Stimulated activated CD8-positive, alpha-beta memory T cell treated with anti-CD3 and anti-CD28 coated beads, Interleukin-12 subunit alpha, Interleukin-12 subunit beta, amount 100 ng/mL, for 4 hours (primary cell): ENCODE data around the gene POLR1G.

ENCODE experiments used
- DNase-seq: peaks from one replicate; pipeline ENCODE4 v3.0.0-alpha.2; 2020; ENCODE audit warnings: low read depth

Gene POLR1G

DNA sequence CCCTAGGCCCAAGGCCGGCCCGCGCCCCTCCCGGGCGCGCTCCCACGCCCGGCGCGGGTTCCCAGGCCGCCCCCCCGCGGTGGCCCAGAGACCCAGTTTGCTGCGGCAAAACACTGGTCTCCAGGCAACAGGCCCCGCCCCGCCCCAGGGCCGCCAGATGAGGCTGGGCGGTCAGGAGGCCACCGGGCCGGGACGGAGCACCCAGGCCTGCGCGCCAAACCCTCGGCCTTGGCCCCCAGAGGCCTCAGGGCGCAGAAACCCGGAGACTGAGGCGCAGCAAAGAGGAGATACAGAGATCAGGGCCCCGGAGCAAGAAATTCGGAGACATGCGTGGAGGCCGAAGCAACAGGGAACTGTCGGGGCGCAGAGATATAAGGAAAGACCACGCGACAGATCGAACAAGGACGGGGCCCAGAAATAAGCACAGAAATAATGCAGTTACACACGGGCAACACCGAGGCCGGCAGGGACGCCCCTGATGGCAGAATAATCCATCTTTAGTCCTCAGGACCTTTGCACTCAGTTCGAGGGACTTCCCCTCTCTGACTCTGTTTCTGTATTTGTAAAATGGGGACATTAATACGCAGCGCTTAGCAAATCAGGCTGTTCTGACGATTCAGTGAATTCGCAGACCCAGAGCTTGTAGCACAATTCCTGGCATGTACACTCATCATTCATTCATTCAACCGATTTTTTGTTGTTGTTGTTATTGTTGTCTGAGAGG is 38.0 kb downstream of the POLR1G start:
- peak; percentile 64 for DNase-seq

DNA sequence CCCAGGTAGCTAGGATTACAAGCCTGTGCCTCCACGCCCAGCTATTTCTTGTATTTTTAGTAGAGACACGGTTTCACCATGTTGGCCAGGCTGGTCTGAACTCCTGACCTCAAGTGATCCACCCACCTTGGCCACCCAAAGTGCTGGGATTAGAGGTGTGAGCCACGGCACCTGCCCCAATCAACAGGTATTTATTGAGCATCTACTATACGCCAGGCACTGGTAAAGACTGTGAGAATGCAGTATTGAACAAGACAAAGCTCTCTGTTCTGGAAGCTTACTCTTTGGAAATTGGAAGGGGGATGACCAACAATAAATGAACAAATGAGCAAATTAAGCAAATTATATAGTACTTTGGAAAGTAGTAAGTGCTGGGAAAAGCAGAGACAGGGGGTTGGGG is 38.7 kb downstream of the POLR1G start:
- no peak for DNase-seq

DNA sequence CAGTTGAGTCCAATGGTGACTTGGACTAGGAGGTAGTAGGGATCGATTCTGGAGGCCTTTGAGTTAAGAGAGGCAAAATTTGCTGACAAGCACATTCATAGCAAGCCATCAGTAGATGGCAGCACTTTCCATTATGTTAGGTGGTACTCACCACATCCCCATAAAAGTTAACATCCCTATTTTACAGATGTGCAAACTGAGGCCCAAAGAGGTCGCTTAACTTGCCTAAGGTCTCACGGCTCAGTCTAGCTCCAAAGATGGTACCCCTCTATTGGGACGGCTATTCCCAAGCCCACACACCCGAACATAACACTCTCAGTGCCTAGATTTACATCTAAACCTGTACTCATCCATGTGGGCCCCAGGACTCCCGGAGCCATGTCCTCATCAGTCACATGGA is 39.9 kb downstream of the POLR1G start:
- DNase-seq, result no peak

DNA sequence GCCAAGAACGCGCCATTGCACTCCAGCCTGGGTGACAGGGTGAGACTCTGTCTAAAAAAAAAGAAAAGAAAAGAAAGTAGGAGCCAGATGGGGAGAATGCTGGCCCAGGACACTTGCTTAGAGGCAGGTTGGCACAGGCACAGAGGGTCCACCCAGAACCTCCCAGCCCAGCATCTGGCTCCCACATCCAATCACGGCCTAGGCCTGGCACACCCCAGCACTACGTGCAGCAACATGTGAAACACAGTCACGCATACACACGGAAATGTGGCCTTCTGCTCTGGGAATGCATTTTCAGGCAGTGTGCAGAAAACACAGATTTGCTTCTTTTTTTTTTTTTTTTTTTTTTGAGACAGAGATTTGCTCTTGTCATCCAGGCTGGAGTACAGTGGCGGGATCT is 40.5 kb downstream of the POLR1G start:
- DNase-seq, result no peak

DNA sequence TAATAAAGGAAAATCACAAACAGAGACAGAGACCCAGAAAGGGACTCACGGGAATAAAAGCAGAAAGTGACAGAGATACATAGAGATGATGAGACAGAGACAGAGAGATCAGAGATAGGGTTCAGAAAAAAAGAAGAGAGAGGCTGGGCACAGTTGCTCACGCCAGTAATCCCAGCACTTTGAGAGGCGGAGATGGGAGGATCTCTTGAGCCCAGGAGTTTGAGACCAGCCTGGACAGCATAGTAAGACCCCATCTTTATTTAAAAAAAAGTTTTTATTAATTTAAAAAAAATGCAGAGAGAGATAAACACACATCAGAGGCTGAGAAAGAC is 41.9 kb downstream of the POLR1G start:
- DNase-seq, result no peak

DNA sequence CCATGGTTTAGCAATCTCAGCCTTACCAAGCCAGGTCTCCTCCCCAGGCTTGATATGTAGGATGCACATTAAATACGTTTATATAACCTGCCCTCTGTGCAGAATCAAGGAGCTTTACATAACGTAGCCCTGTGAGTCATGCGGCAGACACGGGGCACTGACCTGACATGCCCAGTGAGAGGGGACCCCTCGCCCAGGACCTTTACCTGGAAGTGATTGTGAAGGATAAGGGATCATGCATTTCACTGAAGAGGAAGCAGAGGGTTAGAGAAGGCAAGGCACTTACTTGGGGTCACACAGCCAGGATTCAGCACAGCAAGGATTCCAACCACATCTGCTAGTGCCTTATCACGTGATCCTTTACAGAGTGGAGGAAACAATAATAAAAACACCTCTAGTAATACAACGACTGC is 42.4 kb downstream of the POLR1G start:
- no peak for DNase-seq

DNA sequence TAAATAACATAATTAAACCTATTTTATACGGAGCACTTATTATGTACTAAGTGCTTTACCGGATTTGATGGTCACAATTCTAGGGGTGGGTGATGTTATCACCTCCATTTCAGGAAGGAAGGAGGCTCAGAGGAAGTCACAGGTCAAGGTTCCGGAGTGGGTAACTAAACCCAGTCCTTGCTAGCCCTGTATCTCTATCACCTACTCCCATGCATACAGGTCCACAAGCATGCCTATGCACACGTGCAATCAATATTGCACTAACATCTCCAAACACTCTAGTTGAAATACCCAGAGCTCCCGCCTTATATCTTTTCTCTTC is 43.5 kb downstream of the POLR1G start:
- no peak for DNase-seq

DNA sequence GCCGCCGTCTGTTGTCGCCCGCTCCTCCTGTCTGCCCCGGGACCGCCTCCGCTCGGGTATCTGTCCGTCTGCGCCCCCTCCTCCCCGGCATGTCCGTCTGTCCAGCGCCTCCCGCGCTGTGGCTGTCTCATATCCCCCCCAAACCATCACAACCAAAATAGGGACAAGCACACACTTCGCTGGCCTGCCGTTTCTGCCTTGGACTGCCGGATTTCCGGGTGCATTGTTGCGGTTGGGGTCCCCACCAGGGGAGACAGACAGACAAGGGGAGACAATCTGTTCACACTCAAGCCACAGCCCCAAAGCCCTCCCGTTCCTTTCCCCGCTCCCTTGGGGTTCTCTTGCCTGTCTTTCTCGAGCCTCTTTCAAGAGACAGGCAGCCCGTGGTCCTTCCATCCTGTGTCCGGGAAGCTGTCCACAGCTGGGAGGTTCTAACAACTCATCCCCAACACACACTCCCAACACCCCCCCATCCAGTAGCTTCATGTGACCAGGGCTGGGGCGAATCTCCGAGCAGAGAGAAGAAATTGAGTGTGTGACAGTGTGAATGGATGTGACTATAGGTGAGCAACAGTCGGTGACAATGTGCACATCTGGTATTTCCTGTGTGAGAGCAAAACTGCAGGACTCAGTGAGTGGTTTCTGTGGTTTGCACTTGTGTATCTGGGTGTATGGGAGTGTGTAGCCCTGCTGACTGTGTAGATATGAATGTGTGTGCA is 44.8 kb downstream of the POLR1G start:
- DNase-seq, result no peak

DNA sequence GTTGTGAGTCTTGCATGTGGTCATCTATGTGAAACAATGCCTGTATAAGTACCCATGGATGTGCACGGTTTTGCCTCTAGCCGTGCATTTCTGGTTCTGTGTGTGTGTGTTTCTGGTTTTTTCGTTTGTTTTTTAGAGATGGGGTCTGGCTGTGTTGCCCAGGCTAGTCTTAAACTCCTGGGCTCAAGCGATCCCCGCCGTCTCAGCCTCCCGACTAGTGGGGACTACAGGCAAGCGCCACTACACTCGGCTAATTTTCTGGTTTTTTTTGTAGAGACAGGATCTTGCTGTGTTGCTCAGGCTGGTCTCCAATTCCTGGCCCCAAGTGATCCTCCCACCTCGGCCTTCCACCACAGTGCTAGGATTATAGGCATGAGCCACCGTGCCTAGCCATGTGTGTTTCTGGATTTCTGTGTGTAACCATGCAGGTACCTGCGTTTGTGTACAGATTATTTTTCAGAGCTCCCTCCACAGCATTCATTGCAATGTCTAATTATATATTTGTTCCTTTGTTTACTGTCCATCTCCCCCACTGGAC is 45.5 kb downstream of the POLR1G start:
- DNase-seq, result no peak

DNA sequence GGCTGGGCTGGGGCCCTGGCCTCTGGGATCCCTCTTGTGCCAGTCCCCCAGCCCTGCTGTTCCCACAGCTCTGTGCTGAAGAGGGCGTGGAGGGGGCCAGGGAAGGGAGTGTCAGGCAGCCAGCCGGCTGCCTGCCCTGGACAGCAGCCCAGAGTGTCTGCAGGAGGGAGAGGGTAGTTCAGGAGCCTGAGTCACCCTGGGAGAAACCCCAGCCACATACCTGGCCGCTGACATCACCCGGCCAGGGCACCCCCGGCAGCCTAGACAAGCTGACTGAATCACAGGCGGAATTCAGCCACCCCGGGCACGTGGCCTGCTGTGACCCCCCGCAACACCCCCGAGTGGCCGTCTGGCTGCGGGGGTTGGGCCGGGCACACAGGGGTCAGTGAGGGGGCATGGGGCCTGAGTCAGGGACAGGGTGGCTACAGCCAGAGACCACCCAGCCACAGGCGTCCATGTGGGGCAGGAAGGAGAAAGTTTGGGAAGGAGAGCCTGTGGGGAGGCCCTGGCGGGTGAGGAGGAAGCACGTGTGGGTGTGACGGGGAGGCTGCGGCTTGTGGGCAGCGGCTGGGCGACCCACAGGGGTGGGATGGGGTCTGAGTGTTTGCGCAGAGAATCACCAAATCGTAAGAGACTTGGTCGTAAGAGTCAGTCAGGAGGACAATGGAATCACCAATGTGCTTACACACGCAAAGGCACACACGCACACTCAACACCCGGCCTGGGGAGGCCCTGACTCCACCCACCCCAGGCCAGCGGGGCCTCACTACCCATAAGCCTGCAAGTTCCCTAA is 49.5 kb downstream of the POLR1G start:
- DNase-seq, result peak; percentile 68

DNA sequence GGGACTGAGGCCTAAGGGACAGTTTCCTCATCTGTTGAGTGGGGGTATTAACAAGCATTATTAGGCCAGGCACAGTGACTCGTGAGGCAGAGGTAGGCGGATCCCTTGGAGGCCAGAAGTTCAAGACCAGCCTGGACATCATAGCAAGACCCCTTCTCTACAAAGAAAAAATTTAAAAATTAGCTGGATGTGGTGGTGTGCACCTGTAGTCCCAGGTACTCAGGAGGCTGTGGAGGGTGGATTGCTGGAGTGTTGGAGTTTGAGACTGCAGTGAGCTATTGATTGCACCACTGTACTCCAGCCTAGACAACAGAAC is 50.0 kb downstream of the POLR1G start:
- no peak for DNase-seq

DNA sequence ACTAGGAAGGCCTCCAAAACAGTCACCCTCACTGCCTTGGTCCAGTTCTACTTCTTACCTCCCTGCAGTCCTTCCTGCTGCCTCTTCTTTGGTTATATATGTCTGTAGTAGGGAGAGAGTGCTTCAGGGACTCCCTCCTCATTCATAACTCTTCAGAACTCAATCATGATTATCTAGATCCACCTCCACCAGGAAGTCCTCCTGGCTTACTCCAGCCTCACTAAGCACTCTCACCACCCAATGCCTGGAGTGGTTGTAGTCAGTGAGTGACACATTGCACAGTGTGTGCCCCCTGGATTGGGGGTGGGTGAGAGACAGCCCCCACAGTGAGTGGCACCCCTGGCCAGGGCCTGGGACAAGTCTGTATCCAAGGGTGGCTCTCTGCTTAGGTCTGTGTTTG is 51.3 kb downstream of the POLR1G start:
- no peak for DNase-seq
